HG02970 (cell line): ENCODE measurements around the gene CDH4.

Experiments used
- ATAC-seq: cut with Tn5 transposase; IDR thresholded peaks from one replicate; pipeline ENCODE4 v1.9.1; 2021; ENCODE audit warnings: mild to moderate bottlenecking, moderate library complexity, moderate number of reproducible peaks; ENCODE audit not compliant: unreplicated experiment, low FRiP score

The CDH4 gene

DNA sequence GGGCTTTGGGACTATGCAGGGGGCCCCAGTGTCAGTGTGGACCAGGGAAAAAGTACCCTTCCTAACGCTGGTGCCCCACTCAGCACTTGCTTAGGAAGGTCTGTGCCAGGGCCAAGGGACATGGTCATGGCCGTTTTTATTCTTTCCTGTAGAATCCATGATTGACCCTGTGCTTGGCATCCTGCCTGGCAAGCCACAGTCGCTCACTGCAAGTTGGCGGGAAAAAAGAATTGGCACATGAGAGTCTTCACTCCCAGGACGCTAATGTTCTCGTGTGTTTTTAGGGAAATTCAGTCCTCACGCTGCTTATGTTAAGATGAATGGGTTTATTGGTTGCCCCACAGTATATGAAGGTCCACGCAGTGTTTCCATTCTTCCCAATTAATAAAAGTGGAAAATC, 253.4 kb downstream of the CDH4 start:
- no peak for ATAC-seq

DNA sequence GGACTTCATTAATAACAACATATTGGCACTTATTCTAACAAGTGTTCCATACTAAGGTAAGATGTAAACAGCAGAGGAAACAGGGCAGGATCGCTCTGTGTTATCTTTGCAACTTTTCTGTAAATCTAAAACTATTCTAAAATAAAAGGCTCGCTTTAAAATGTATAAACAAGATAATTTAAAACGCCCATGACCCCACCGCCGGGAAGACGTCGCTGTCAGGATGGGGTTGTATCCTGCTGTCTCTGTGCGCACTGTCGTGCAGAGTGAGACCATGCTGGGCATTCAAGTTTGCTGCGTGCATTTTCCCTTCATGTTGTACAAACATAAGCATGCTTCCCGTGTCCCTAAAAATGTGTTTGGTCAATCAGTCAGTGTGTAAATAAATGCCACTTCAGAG, 255.7 kb downstream of the CDH4 start:
- ATAC-seq: no peak

DNA sequence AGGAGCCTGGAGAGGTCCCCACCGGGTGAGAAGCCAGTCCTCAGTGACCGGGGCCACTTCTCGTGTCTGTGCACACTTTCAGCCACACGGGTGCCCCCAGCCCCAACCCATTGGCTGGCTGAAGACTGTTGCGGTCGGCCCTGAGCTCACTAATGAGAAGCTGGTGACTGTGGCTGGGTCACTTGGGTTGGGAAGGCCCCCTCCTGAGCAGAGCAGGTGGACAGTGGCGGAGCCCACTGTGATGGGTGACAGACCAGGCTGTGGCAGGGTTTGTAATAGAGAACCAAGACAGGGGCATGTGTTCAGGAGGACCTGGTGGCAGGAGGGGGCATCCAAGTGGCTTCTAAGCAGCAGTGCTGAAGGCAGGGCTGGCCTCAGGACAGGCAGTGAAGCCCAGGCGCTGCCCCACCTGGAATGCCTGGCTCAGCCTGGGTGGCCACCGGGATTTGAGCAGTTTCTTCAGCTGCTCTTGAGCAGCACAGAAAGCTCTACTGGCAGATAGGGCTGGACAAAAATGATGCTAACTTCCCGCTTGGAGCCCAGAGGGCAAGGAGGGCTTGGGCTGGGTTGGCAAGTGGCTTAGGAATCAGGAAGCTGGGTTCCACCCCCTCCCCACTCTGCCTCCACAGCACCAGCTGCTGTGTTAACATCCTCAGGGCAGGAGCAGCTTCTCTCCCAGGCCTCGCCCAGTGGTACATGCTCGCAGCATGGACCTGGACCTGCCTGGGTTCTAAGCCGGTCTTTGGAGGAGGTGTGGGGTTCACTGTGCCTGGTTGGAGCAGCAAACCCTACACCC, 256.4 kb downstream of the CDH4 start:
- no peak for ATAC-seq

DNA sequence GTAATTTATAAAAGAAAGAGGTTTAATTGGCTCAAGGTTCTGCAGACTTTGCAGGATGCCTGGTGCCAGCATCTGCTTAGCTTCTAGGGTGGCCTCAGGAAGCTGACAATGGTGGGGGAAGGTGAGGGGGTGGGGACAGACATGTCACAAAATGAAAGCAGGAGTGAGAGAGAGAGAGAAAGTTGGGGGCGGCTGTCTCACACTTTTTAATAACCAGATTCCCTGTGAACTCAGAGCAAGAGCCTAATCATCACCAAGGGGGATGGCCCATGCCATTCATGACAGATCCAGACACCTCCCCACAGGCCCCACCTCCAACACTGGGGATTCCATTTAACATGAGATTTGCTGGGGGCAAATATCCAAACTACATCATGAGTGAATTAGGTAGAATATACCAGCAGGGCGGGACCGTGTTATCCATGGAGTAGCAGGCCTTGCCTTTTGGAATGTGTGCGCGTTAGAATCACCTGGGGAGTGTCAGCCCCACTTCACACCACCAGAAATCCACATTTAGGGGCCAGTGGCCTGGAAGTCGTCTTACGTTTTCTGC, 258.8 kb downstream of the CDH4 start:
- ATAC-seq: no peak

- ATAC-seq: no peak
These were observed 260.4 kb downstream of the CDH4 start for GRCh38 chr20:61512475-61512874.

- ATAC-seq: no peak
These were observed 261.3 kb downstream of the CDH4 start for GRCh38 chr20:61513124-61514017.

- no peak for ATAC-seq
These were observed 261.9 kb downstream of the CDH4 start for GRCh38 chr20:61514018-61514365.

- ATAC-seq: no peak
These were observed 262.3 kb downstream of the CDH4 start for GRCh38 chr20:61514396-61514795.

DNA sequence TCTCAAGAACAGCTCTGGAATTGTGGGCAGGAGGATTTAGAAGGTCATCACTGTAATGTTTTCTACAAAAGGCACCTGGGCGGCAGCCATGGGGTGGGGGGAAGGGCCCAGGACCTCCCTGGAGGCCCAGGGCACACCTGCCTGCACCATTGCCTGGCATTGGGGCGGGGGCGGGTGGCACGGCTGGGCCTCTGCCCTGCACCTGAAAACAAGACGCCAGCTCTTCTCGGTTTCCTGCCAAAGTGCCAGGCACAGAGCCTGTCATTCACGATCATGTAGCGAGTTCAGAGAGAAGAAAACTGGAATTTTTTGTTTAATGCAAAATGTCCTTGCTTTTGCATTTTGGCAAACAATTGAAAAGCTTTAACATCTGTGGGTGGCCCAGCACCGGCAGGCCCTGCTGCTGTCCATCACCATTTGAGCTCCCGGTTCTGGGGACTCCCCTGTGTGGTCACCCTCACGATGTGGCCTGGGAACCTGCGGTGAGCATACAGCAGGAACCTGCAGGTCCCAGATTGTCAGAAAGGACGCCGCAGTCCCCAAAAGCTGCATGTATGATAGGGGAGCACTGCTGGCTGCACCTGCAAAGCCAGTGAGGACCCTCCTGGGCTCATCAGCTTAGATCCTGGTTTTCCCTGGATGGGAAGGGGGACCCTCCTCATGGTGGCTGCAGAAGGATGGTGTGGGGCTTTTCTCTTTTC, 262.9 kb downstream of the CDH4 start:
- ATAC-seq: no peak

DNA sequence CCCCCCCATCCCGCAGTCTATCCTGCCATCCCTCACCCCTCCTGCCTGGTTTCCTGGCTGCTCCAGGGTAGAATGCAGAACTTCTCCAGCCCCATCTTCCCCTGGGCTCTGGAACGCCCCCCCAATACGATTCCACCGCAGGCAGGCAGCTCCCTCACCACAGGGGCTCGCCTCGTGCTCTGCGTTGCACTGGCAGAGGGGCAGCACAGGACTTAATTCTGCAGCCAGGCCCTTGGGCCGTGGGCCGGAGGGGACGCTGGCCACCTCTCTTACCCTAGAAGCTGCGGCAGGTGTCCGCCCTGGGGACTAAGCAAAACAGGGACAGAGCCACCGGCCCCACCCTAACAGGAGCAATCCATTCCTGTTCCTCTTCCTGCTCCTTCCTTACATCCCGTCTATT, 263.9 kb downstream of the CDH4 start:
- ATAC-seq: no peak

DNA sequence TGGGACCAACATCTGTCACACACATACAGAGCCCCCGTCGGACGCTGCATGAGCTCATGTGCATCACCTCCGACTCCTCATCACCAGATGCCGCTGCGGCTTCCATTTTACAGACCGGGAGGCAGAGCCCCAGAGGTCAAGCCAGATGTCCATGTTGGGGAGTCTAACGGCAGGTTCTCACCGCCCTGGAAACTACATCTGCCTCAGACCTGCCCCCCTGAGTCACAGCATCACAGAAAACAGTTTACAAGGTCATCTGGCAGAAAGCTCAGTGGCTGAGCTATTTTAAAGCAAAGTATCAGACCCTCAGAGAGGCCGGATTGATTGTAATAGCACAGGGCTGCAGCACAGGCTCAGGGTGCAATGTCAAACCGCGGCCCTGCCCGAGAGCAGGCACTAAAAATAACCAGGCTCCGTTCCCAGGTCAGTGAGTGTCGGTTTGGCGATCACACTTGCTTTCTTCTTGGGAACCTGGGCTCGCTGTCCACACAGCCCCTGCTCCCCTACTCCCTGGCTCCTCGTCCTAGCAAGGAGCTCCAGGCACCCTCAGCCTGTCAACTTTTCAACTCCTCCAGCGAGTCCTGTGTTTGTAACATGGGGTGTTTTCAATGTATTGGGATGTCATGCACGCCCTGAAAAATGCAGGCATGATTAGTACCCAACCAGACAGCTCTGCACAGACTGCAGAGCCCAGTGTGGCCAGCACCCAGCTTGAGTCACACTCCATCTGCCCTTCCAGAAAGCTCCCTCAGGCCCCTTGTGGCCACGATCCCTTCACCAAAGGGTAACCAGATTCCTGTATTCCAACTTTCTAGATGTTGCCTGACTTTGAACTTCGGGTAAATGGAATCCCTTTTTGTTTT, 264.5 kb downstream of the CDH4 start:
- ATAC-seq: no peak

DNA sequence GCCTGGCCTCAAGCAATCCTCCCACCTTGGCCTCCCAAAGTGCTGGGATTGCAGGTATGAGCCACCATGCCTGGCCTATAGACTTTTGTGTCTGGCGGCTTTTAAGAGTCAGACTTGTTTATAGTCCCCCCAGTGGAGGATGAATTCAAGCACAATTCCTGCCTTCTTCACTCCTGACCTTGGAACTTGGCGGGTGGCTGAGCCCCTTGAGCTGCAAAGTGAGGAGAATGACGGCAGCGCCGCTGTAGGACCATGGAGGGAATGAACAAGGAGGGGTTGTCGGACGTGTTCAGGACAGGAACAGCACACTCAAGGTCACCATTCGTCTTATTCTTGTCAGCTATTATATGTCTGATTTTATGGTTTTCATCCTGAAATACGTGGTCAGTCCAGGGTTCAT, 265.4 kb downstream of the CDH4 start:
- ATAC-seq: no peak

- no peak for ATAC-seq
These were observed 266.4 kb downstream of the CDH4 start for GRCh38 chr20:61518424-61518951.

- no peak for ATAC-seq
These were observed 267.4 kb downstream of the CDH4 start for GRCh38 chr20:61519488-61519887.

DNA sequence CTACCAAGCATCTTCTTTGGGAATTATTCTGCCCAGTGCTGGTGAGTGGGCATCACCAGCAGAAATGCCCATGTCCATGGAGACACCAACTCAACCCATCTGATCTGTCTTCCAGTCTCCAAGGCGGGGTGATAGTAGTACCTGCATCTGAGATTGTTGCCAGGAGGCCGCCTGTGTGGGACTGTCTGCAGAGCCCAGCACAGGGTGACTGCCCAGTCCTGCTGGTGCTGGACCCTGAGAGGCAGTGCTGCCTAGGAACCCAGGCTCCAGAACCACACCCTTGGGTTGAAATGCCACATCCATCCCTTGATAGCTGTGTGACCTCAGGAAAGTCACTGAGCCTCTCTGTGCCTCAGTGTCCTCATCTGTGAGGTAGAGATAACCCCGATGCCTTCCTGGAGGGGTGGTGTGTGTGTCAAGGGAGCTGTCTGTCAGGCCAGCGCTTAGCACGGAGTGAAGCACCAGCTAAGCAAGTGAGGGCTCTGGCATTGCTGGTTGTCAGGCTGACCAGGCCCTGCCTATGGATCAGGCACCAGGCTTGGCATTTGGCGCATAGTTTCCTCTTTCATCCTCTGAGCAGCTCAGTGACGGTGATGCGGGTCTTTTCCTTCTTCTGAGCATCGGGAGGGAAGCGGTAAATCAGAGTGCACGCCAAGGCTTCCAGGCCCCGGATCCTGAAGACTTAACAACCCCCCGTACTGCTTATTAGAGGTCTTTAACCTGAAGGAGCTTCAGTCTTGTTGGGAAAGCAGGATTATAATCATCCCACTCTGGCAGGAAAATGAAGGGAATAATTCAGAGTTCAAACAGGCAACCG, 268.2 kb downstream of the CDH4 start:
- ATAC-seq: no peak

- ATAC-seq: no peak
These were observed 268.9 kb downstream of the CDH4 start for GRCh38 chr20:61520893-61521460.

DNA sequence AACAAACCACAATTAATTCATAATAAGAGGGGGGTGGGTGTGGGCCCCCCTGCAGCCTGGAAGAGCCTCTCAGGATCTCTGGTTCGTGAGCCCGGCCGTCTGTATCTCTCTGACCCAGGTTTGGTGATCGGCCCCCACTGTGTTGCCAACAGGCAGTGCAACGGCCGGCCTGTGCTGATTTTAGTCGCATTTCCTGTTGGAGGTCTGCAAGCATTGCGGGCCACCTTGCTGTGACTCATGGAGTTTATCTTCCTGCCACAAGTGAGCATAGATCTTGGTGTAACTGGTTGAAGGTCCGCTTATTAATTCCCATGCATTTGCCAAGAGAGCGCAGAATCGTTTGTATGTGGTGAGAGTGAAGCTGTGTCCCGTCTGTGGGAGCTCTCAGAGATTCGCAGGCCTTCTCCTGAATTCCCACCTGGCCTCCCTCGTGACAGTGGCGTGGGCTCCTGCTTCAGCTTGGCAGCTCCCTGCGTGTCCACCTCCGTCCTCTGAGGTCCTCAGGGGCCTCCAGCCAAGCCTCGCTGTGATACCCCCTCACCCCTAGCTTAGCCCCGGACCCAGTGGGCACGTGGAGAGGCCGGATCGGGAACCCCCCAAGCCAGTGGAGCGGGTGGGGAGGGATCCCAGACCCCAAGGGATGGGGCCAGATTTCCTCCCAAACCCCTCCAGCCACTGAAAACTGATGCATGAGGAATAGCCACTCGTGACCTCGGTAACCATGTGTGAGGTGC, 269.8 kb downstream of the CDH4 start:
- ATAC-seq: no peak
